Neural cell (in vitro differentiated cells): ENCODE measurements around the gene DNAJB6. TPM values are rescaled to one million over a fixed set of nuclear protein-coding genes. Genes with fewer than 3 reads are reported as not detected.

Source experiments
- H2AFZ ChIP-seq: fragments of 200-600, 300-800 bp; sonication (generic), shearing (Covaris generic); 2 replicates; pipeline ENCODE4 v1.6.0; 2014; ENCODE audit warnings: low read depth, mild to moderate bottlenecking, antibody characterized with exemption, low read length, moderate library complexity
- H3F3A ChIP-seq: fragments of 200-600 bp; shearing (Covaris generic); 2 replicates; pipeline ENCODE4 v1.6.1; 2016; ENCODE audit warnings: mild to moderate bottlenecking, moderate library complexity, mixed read lengths, antibody characterized with exemption, low read length; ENCODE audit not compliant: insufficient read depth, poor library complexity, severe bottlenecking
- H3K27ac ChIP-seq: fragments of 200-600, 300-800 bp; sonication (generic), shearing (Covaris generic); 2 replicates; pipeline ENCODE4 v1.5.1; 2014; ENCODE audit warnings: mild to moderate bottlenecking, low read length, moderate library complexity
- H3K27me3 ChIP-seq: fragments of 300-800, 200-600 bp; sonication (generic), shearing (Covaris generic); 2 replicates; pipeline ENCODE4 v1.6.0; 2014; ENCODE audit warnings: mild to moderate bottlenecking, low read depth, low read length, moderate library complexity; ENCODE audit not compliant: insufficient read depth
- H3K36me3 ChIP-seq: fragments of 300-800, 200-600 bp; sonication (generic), shearing (Covaris generic); 2 replicates; pipeline ENCODE4 v1.5.1; 2014; ENCODE audit warnings: mild to moderate bottlenecking, antibody characterized with exemption, low read length, moderate library complexity; ENCODE audit not compliant: insufficient read depth
- H3K4me2 ChIP-seq: fragments of 300-800, 200-600 bp; sonication (generic), shearing (Covaris generic); 2 replicates; pipeline ENCODE4 v1.6.0; 2014; ENCODE audit warnings: mild to moderate bottlenecking, low read length
- H3K4me3 ChIP-seq: fragments of 300-800, 200-600 bp; sonication (generic), shearing (Covaris generic); 2 replicates; pipeline ENCODE4 v1.5.1; 2014; ENCODE audit warnings: mild to moderate bottlenecking, low read length, moderate library complexity
- H3K79me2 ChIP-seq: fragments of 200-600 bp; shearing (Covaris generic); replicated peaks from 2 replicates; pipeline ENCODE4 v1.6.0; 2014; ENCODE audit warnings: mild to moderate bottlenecking, low read length, moderate library complexity; ENCODE audit not compliant: insufficient read depth
- H3K9ac ChIP-seq: fragments of 300-800, 200-600 bp; sonication (generic), shearing (Covaris generic); 2 replicates; pipeline ENCODE4 v1.6.1; 2016; ENCODE audit warnings: mild to moderate bottlenecking, low read length, mixed read lengths
- H3K9me2 ChIP-seq: fragments of 200-600 bp; shearing (Covaris generic); 2 replicates; pipeline ENCODE4 v1.6.1; 2016; ENCODE audit warnings: mild to moderate bottlenecking, low read length, mixed read lengths; ENCODE audit not compliant: insufficient read depth
- H3K9me3 ChIP-seq: fragments of 200-600, 300-800 bp; sonication (generic), shearing (Covaris generic); 2 replicates; pipeline ENCODE4 v1.6.1; 2016; ENCODE audit warnings: mild to moderate bottlenecking, mixed run types, low read length, moderate library complexity, mixed read lengths
- H4K20me1 ChIP-seq: fragments of 200-600 bp; shearing (Covaris generic); 2 replicates; pipeline ENCODE4 v1.6.1; 2016; ENCODE audit warnings: mild to moderate bottlenecking, mixed run types; ENCODE audit not compliant: insufficient read depth
- CTCF ChIP-seq: fragments of 450-650 bp; IDR thresholded peaks from 2 replicates; pipeline ENCODE4 v1.5.1; 2014; ENCODE audit warnings: antibody characterized with exemption, mild to moderate bottlenecking, moderate library complexity; ENCODE audit not compliant: poor library complexity, severe bottlenecking
- EP300 ChIP-seq: fragments of 450-650 bp; conservative IDR thresholded peaks from 2 replicates; pipeline ENCODE4 v1.6.1; 2014; ENCODE audit warnings: antibody characterized with exemption, mild to moderate bottlenecking, moderate library complexity; ENCODE audit not compliant: poor library complexity, severe bottlenecking
- EZH2 ChIP-seq: fragments of 200-600, 300-800 bp; shearing (Covaris generic), sonication (generic); IDR thresholded peaks from 2 replicates; pipeline ENCODE4 v1.6.1; 2014; ENCODE audit warnings: antibody characterized with exemption, low read length, borderline replicate concordance, mild to moderate bottlenecking; ENCODE audit not compliant: insufficient read depth, poor library complexity, severe bottlenecking
- MXI1 ChIP-seq: fragments of 450-650 bp; conservative IDR thresholded peaks from 2 replicates; pipeline ENCODE4 v1.6.1; 2014; ENCODE audit warnings: antibody characterized with exemption, mild to moderate bottlenecking; ENCODE audit not compliant: poor library complexity, severe bottlenecking
- POLR2AphosphoS5 ChIP-seq: IDR thresholded peaks from 2 replicates; pipeline ENCODE4 v1.6.1; 2012
- RAD21 ChIP-seq: fragments of 450-650 bp; conservative IDR thresholded peaks from 2 replicates; pipeline ENCODE4 v1.6.1; 2014; ENCODE audit warnings: antibody characterized with exemption, mild to moderate bottlenecking, moderate library complexity
- REST ChIP-seq: IDR thresholded peaks from 2 replicates; pipeline ENCODE4 v1.6.1; 2012; ENCODE audit warnings: borderline replicate concordance
- SMC3 ChIP-seq: fragments of 450-650 bp; conservative IDR thresholded peaks from 2 replicates; pipeline ENCODE4 v1.6.1; 2014; ENCODE audit warnings: antibody characterized with exemption, mild to moderate bottlenecking, moderate library complexity; ENCODE audit not compliant: poor library complexity
- TAF1 ChIP-seq: IDR thresholded peaks from 2 replicates; pipeline ENCODE4 v1.6.1; 2012; ENCODE audit warnings: low read depth
- polyA plus RNA-seq: library from polyadenylated mRNA; depleted of rRNA; stranded (reverse); fragments of >200 nt; gene quantifications from 2 replicates; pipeline ENCODE4 v1.2.3, GENCODE V29; 2014

Gene DNAJB6
- polyA plus RNA-seq, 1 donor from 2014 or later = 427 TPM

- no peak overlapping the region for H3K4me2 ChIP-seq
- TF ChIP-seq CTCF = no peak
- TF ChIP-seq REST = no peak
- TF ChIP-seq POLR2AphosphoS5 = no peak
- no peak for TF ChIP-seq MXI1
- TF ChIP-seq TAF1 = no peak
- no peak for TF ChIP-seq EZH2
- TF ChIP-seq RAD21 = no peak
- no peak for TF ChIP-seq EP300
- no peak for TF ChIP-seq SMC3
- no peak overlapping the region for H3K4me3 ChIP-seq
- no peaks in the 10 kb centered on the region for H3K9me3 ChIP-seq
- no peaks in the 10 kb centered on the region for H3K27me3 ChIP-seq
- no peaks in the 10 kb centered on the region for H3K79me2 ChIP-seq
- H3K36me3 ChIP-seq = no peaks in the 10 kb centered on the region
- H3K27ac ChIP-seq = no peak overlapping the region
- no peak overlapping the region for H2AFZ ChIP-seq
- H3K9ac ChIP-seq = no peak overlapping the region
- H3K9me2 ChIP-seq = no peaks in the 10 kb centered on the region
- H3F3A ChIP-seq = no peaks in the 10 kb centered on the region
- no peaks in the 10 kb centered on the region for H4K20me1 ChIP-seq
These were observed 23.9 kb upstream of the DNAJB6 start for GRCh38 chr7:157312941-157313340.

- Histone ChIP-seq H3K9me2 (no peaks in the 10 kb centered on the region), H2AFZ (no peak overlapping the region), H3K9me3 (no peaks in the 10 kb centered on the region), H3K27ac (no peak overlapping the region), H3K4me2 (no peak overlapping the region), H3K9ac (no peak overlapping the region), H4K20me1 (no peaks in the 10 kb centered on the region), H3K36me3 (no peaks in the 10 kb centered on the region), H3F3A (no peaks in the 10 kb centered on the region), H3K27me3 (no peaks in the 10 kb centered on the region), H3K4me3 (no peak overlapping the region), H3K79me2 (no peaks in the 10 kb centered on the region)
- TF ChIP-seq SMC3 (no peak), EP300 (no peak), CTCF (no peak), RAD21 (no peak), TAF1 (no peak), MXI1 (no peak), REST (no peak), POLR2AphosphoS5 (no peak), EZH2 (no peak)
These were observed 23.2 kb upstream of the DNAJB6 start for GRCh38 chr7:157313645-157314044.
